Cardiac fibroblast (primary cell): Measurements from ENCODE around the gene KCTD6.
A peak's percentile ranks its signal among the peaks of the same experiment; 100 is the strongest.

Experiments used
- DNase-seq, 2 donors: peaks; one replicate each; pipeline versions ENCODE4 v3.0.0 to v3.0.0-alpha.2; 2010; ENCODE audit warnings: low read depth in 2 of 2
- H3K4me3 ChIP-seq, 2 donors: replicated peaks in 1 of 2; 1 replicate in 1 of 2; 2 replicates in 1 of 2; pipeline ENCODE4 v1.5.1; 2011; ENCODE audit warnings: low read depth in 2 of 2, low read length in 2 of 2, mild to moderate bottlenecking in 2 of 2, moderate library complexity in 1 of 2
- CTCF ChIP-seq: IDR thresholded peaks from one replicate; pipeline ENCODE4 v1.5.1; 2011; ENCODE audit warnings: low read depth, mild to moderate bottlenecking, low read length, inconsistent platforms

The KCTD6 gene

GRCh38 chr3:58484722-58485069 lies 7.2 kb upstream of the KCTD6 start:
- H3K4me3 ChIP-seq = no peak overlapping the region
- DNase-seq = no peak
- TF ChIP-seq CTCF = no peak

- no peak overlapping the region for H3K4me3 ChIP-seq
- DNase-seq = no peak
- no peak for TF ChIP-seq CTCF
These were observed 6.0 kb upstream of the KCTD6 start for GRCh38 chr3:58485801-58486435.

GRCh38 chr3:58487140-58487886 lies 4.6 kb upstream of the KCTD6 start:
- DNase-seq = peak; percentile 69 to 78
- no peak overlapping the region for H3K4me3 ChIP-seq
- no peak for TF ChIP-seq CTCF

GRCh38 chr3:58488967-58489366 lies 2.9 kb upstream of the KCTD6 start:
- DNase-seq = no peak
- no peak overlapping the region for H3K4me3 ChIP-seq
- TF ChIP-seq CTCF = no peak

- no peak for TF ChIP-seq CTCF
- DNase-seq = no peak
- peak overlapping the region; percentile 33 to 52 for H3K4me3 ChIP-seq
These were observed 915 bp upstream of the KCTD6 start for GRCh38 chr3:58490860-58491501.

- H3K4me3 ChIP-seq = peak overlapping the region; percentile 75 to 76
These were observed 604 bp downstream of the KCTD6 start for GRCh38 chr3:58492494-58492905.

More at GRCh38 chr3:58492494-58492905, 604 bp downstream of the KCTD6 start:
- DNase-seq = no peak
- no peak for TF ChIP-seq CTCF
